ENCODE data around the gene TXNRD1.
"Not testable (repeated sequence)": the region's sequence is repeated elsewhere in the genome, so short reads cannot be mapped to it uniquely, and the experiment has no call there.

The TXNRD1 gene

GRCh38 chr12:104320627-104321024 is 105.0 kb downstream of the TXNRD1 start:
- no peak for DNase-seq (ENCODE audit: low read depth in 2 of 2, low spot score in 1 of 2)

GRCh38 chr12:104321949-104322348 is 106.4 kb downstream of the TXNRD1 start:
- no peak for DNase-seq (ENCODE audit: low read depth in 2 of 2, low spot score in 1 of 2)

GRCh38 chr12:104322533-104322932 is 107.0 kb downstream of the TXNRD1 start:
- not testable (repeated sequence) for DNase-seq (ENCODE audit: low read depth in 2 of 2, low spot score in 1 of 2)

- DNase-seq (ENCODE audit: low read depth in 2 of 2, low spot score in 1 of 2) = no peak
Observed at GRCh38 chr12:104323899-104324298, 108.3 kb downstream of the TXNRD1 start.

GRCh38 chr12:104328278-104328677 is 112.7 kb downstream of the TXNRD1 start:
- DNase-seq (ENCODE audit: low read depth in 2 of 2, low spot score in 1 of 2) = not testable (repeated sequence)

GRCh38 chr12:104328790-104329189 is 113.2 kb downstream of the TXNRD1 start:
- DNase-seq (ENCODE audit: low read depth in 2 of 2, low spot score in 1 of 2) = no peak

- no peak for DNase-seq (ENCODE audit: low read depth in 2 of 2, low spot score in 1 of 2)
Observed at GRCh38 chr12:104329707-104330532, 114.3 kb downstream of the TXNRD1 start.

- DNase-seq (ENCODE audit: low read depth in 2 of 2, low spot score in 1 of 2) = no peak
Observed at GRCh38 chr12:104331376-104331775, 115.8 kb downstream of the TXNRD1 start.

GRCh38 chr12:104332273-104332672 is 116.7 kb downstream of the TXNRD1 start:
- DNase-seq (ENCODE audit: low read depth in 2 of 2, low spot score in 1 of 2) = not testable (repeated sequence)

GRCh38 chr12:104333692-104334255 is 118.2 kb downstream of the TXNRD1 start:
- no peak for DNase-seq (ENCODE audit: low read depth in 2 of 2, low spot score in 1 of 2)

GRCh38 chr12:104334581-104334980 is 119.0 kb downstream of the TXNRD1 start:
- DNase-seq (ENCODE audit: low read depth in 2 of 2, low spot score in 1 of 2) = no peak

- no peak for DNase-seq (ENCODE audit: low read depth in 2 of 2, low spot score in 1 of 2)
Observed at GRCh38 chr12:104336115-104336514, 120.5 kb downstream of the TXNRD1 start.

GRCh38 chr12:104337030-104337558 is 121.5 kb downstream of the TXNRD1 start:
- DNase-seq (ENCODE audit: low read depth in 2 of 2, low spot score in 1 of 2) = no peak

GRCh38 chr12:104339663-104340062 is 124.1 kb downstream of the TXNRD1 start:
- DNase-seq (ENCODE audit: low read depth in 2 of 2, low spot score in 1 of 2) = no peak

GRCh38 chr12:104340177-104340576 is 124.6 kb downstream of the TXNRD1 start:
- no peak for DNase-seq (ENCODE audit: low read depth in 2 of 2, low spot score in 1 of 2)

GRCh38 chr12:104340925-104341611 is 125.5 kb downstream of the TXNRD1 start:
- no peak for DNase-seq (ENCODE audit: low read depth in 2 of 2, low spot score in 1 of 2)

- no peak for DNase-seq (ENCODE audit: low read depth in 2 of 2, low spot score in 1 of 2)
Observed at GRCh38 chr12:104342147-104342546, 126.6 kb downstream of the TXNRD1 start.

GRCh38 chr12:104342635-104343249 is 127.2 kb downstream of the TXNRD1 start:
- DNase-seq (ENCODE audit: low read depth in 2 of 2, low spot score in 1 of 2) = no peak

- no peak for DNase-seq (ENCODE audit: low read depth in 2 of 2, low spot score in 1 of 2)
Observed at GRCh38 chr12:104344682-104345081, 129.1 kb downstream of the TXNRD1 start.

GRCh38 chr12:104345234-104346066 is 129.9 kb downstream of the TXNRD1 start:
- DNase-seq (ENCODE audit: low read depth in 2 of 2, low spot score in 1 of 2) = no peak
